Fibroblast of pulmonary artery (primary cell): ENCODE measurements around the gene NUB1.
"Not testable (repeated sequence)": the region's sequence is repeated elsewhere in the genome, so short reads cannot be mapped to it uniquely, and the experiment has no call there.

Source experiments
- DNase-seq: peaks from one replicate; pipeline ENCODE4 v3.0.0-alpha.2; 2010; ENCODE audit warnings: low read depth
- H3K4me3 ChIP-seq: replicated peaks from 2 replicates; pipeline ENCODE4 v1.5.1; 2011; ENCODE audit warnings: low read depth, mild to moderate bottlenecking, control low read depth, low read length, moderate library complexity
- CTCF ChIP-seq: IDR thresholded peaks from 2 replicates; pipeline ENCODE4 v1.5.1; 2011; ENCODE audit warnings: mild to moderate bottlenecking, control low read depth, low read length, inconsistent platforms; ENCODE audit errors: missing control alignments

The NUB1 gene

GRCh38 chr7:151301471-151302462, 39.8 kb upstream of the NUB1 start:
- H3K4me3 ChIP-seq = no peak overlapping the region
- TF ChIP-seq CTCF = no peak

GRCh38 chr7:151304251-151304650, 37.4 kb upstream of the NUB1 start:
- not testable (repeated sequence) for DNase-seq, H3K4me3 ChIP-seq

More at GRCh38 chr7:151301471-151302462, 39.8 kb upstream of the NUB1 start:
- DNase-seq = no peak

- peak; percentile 21 for DNase-seq
- no peak for TF ChIP-seq CTCF
- H3K4me3 ChIP-seq = no peak overlapping the region
Measured at GRCh38 chr7:151304856-151305255, 36.8 kb upstream of the NUB1 start.

- no peak overlapping the region for H3K4me3 ChIP-seq
- no peak for TF ChIP-seq CTCF
- no peak for DNase-seq
Measured at GRCh38 chr7:151306374-151306773, 35.2 kb upstream of the NUB1 start.

GRCh38 chr7:151306860-151307259, 34.8 kb upstream of the NUB1 start:
- no peak for TF ChIP-seq CTCF
- DNase-seq = no peak

GRCh38 chr7:151307536-151307935, 34.1 kb upstream of the NUB1 start:
- H3K4me3 ChIP-seq = no peak overlapping the region
- no peak for TF ChIP-seq CTCF
- no peak for DNase-seq

More at GRCh38 chr7:151306860-151307259, 34.8 kb upstream of the NUB1 start:
- H3K4me3 ChIP-seq = no peak overlapping the region

- no peak overlapping the region for H3K4me3 ChIP-seq
- no peak for DNase-seq
- TF ChIP-seq CTCF = no peak
Measured at GRCh38 chr7:151308256-151308655, 33.4 kb upstream of the NUB1 start.
